Karpas-422 (cell line): ENCODE measurements around the gene KRT86. TPM values are rescaled to one million over a fixed set of nuclear protein-coding genes. Genes with fewer than 3 reads are reported as not detected.

Source experiments
- DNase-seq: peaks from one replicate; pipeline ENCODE4 v3.0.0-alpha.2; 2015
- H2AFZ ChIP-seq: fragments of 200-600 bp; sonication (generic); 2 replicates; pipeline ENCODE4 v1.6.1; 2014; ENCODE audit warnings: antibody characterized with exemption, low read length, mixed read lengths
- H3K27ac ChIP-seq: fragments of 200-600 bp; sonication (generic); 2 replicates; pipeline ENCODE4 v1.5.1; 2014; ENCODE audit warnings: mild to moderate bottlenecking, low read length, moderate library complexity
- H3K27me3 ChIP-seq: fragments of 200-600 bp; sonication (generic); 2 replicates; pipeline ENCODE4 v1.6.1; 2014; ENCODE audit warnings: low read length, mixed read lengths
- H3K36me3 ChIP-seq: fragments of 200-600 bp; sonication (generic); 2 replicates; pipeline ENCODE4 v1.6.1; 2014; ENCODE audit warnings: low read length, mixed read lengths; ENCODE audit not compliant: insufficient read depth
- H3K4me1 ChIP-seq: fragments of 200-600 bp; sonication (generic); 2 replicates; pipeline ENCODE4 v1.6.1; 2014; ENCODE audit warnings: mild to moderate bottlenecking, low read length, mixed read lengths
- H3K4me2 ChIP-seq: fragments of 200-600 bp; sonication (generic); 2 replicates; pipeline ENCODE4 v1.6.1; 2014; ENCODE audit warnings: low read length, low read depth, mild to moderate bottlenecking; ENCODE audit not compliant: poor library complexity, severe bottlenecking
- H3K4me3 ChIP-seq: fragments of 200-600 bp; sonication (generic); 2 replicates; pipeline ENCODE4 v1.5.1; 2014; ENCODE audit warnings: mild to moderate bottlenecking, antibody characterized with exemption, low read length, mixed read lengths
- H3K79me2 ChIP-seq: fragments of 200-600 bp; sonication (generic); 2 replicates; pipeline ENCODE4 v1.6.1; 2014; ENCODE audit warnings: mild to moderate bottlenecking, low read length, mixed read lengths
- H3K9ac ChIP-seq: fragments of 200-600 bp; sonication (generic); 2 replicates; pipeline ENCODE4 v1.6.0; 2014; ENCODE audit warnings: low read length
- H3K9me2 ChIP-seq: fragments of 200-600 bp; sonication (generic), shearing (Covaris generic); replicated peaks from 2 replicates; pipeline ENCODE4 v1.6.0; 2014; ENCODE audit warnings: mild to moderate bottlenecking, low read length, moderate library complexity; ENCODE audit not compliant: insufficient read depth
- H3K9me3 ChIP-seq: fragments of 300-700, 200-600 bp; sonication (generic); 2 replicates; pipeline ENCODE4 v1.6.1; 2014; ENCODE audit warnings: low read length, mixed read lengths
- H4K20me1 ChIP-seq: fragments of 200-600 bp; sonication (generic); 2 replicates; pipeline ENCODE4 v1.6.1; 2014; ENCODE audit warnings: mild to moderate bottlenecking, antibody characterized with exemption, low read length, low read depth; ENCODE audit not compliant: insufficient read depth
- total RNA-seq: library from RNA; depleted of rRNA; stranded (reverse); fragments of >200 nt; shearing (Covaris generic); gene quantifications from 2 replicates; pipeline ENCODE4 v1.2.3, GENCODE V29; 2014; ENCODE audit warnings: low replicate concordance; rRNA removed

Gene KRT86
- total RNA-seq: not detected in 2 replicates

- Histone ChIP-seq H3K9ac (no peak within 1 kb of the TSS), H3K9me2 (no peaks in the 10 kb centered on the region), H3K4me2 (no peak within 1 kb of the TSS), H3K27me3 (no peaks in the 10 kb centered on the region), H3K4me1 (no peaks in the 10 kb centered on the region), H2AFZ (no peak within 1 kb of the TSS), H4K20me1 (no peaks in the 10 kb centered on the region), H3K9me3 (no peaks in the 10 kb centered on the region), H3K79me2 (no peaks in the 10 kb centered on the region), H3K4me3 (no peak within 1 kb of the TSS), H3K36me3 (no peaks in the 10 kb centered on the region), H3K27ac (no peak within 1 kb of the TSS)
- DNase-seq: no peak
Observed at GRCh38 chr12:52274521-52275120, at the start of gene KRT86. KRT86 (plus strand) TSS chr12:52274645; CDS start chr12:52301917, 27,272 bp downstream.

- H4K20me1 ChIP-seq: no peaks in the 10 kb centered on the region
- H3K9me2 ChIP-seq: no peaks in the 10 kb centered on the region
Observed at GRCh38 chr12:52225752-52226151, 48.7 kb upstream of the KRT86 start.

GRCh38 chr12:52226446-52226845 is 48.0 kb upstream of the KRT86 start:
- Histone ChIP-seq H3K9me3 (no peaks in the 10 kb centered on the region), H3K36me3 (no peaks in the 10 kb centered on the region), H3K27ac (no peak overlapping the region), H3K79me2 (no peaks in the 10 kb centered on the region), H3K4me2 (no peak overlapping the region), H3K9ac (no peak overlapping the region), H3K9me2 (no peaks in the 10 kb centered on the region), H3K4me1 (no peaks in the 10 kb centered on the region), H4K20me1 (no peaks in the 10 kb centered on the region), H3K4me3 (no peak overlapping the region), H2AFZ (no peak overlapping the region), H3K27me3 (no peaks in the 10 kb centered on the region)
- no peak for DNase-seq

More at GRCh38 chr12:52225752-52226151, 48.7 kb upstream of the KRT86 start:
- Histone ChIP-seq H3K4me3 (no peak overlapping the region), H3K79me2 (no peaks in the 10 kb centered on the region), H2AFZ (no peak overlapping the region), H3K4me1 (no peaks in the 10 kb centered on the region), H3K4me2 (no peak overlapping the region), H3K27ac (no peak overlapping the region), H3K27me3 (no peaks in the 10 kb centered on the region), H3K9ac (no peak overlapping the region), H3K36me3 (no peaks in the 10 kb centered on the region), H3K9me3 (no peaks in the 10 kb centered on the region)
- DNase-seq: no peak

GRCh38 chr12:52227606-52228166 is 46.8 kb upstream of the KRT86 start:
- H3K4me2 ChIP-seq: no peak overlapping the region

GRCh38 chr12:52228366-52228765 is 46.1 kb upstream of the KRT86 start:
- no peaks in the 10 kb centered on the region for H3K9me2 ChIP-seq
- H3K9me3 ChIP-seq: no peaks in the 10 kb centered on the region
- H2AFZ ChIP-seq: no peak overlapping the region
- no peak overlapping the region for H3K9ac ChIP-seq
- no peaks in the 10 kb centered on the region for H4K20me1 ChIP-seq
- no peaks in the 10 kb centered on the region for H3K36me3 ChIP-seq
- H3K27ac ChIP-seq: no peak overlapping the region
- H3K4me1 ChIP-seq: no peaks in the 10 kb centered on the region
- no peak overlapping the region for H3K4me3 ChIP-seq
- H3K4me2 ChIP-seq: no peak overlapping the region
- H3K79me2 ChIP-seq: no peaks in the 10 kb centered on the region
- no peak for DNase-seq
- no peaks in the 10 kb centered on the region for H3K27me3 ChIP-seq

More at GRCh38 chr12:52227606-52228166, 46.8 kb upstream of the KRT86 start:
- no peaks in the 10 kb centered on the region for H3K9me2 ChIP-seq
- no peaks in the 10 kb centered on the region for H3K36me3 ChIP-seq
- H3K79me2 ChIP-seq: no peaks in the 10 kb centered on the region
- no peak overlapping the region for H3K4me3 ChIP-seq
- H3K4me1 ChIP-seq: no peaks in the 10 kb centered on the region
- H3K9me3 ChIP-seq: no peaks in the 10 kb centered on the region
- H3K27ac ChIP-seq: no peak overlapping the region
- H2AFZ ChIP-seq: no peak overlapping the region
- no peaks in the 10 kb centered on the region for H4K20me1 ChIP-seq
- H3K27me3 ChIP-seq: no peaks in the 10 kb centered on the region
- no peak overlapping the region for H3K9ac ChIP-seq
- DNase-seq: no peak

GRCh38 chr12:52228931-52229330 is 45.5 kb upstream of the KRT86 start:
- H3K4me2 ChIP-seq: no peak overlapping the region
- no peak overlapping the region for H3K4me3 ChIP-seq
- DNase-seq: no peak
- H3K27ac ChIP-seq: no peak overlapping the region
- no peaks in the 10 kb centered on the region for H3K27me3 ChIP-seq
- H3K9me2 ChIP-seq: no peaks in the 10 kb centered on the region
- H4K20me1 ChIP-seq: no peaks in the 10 kb centered on the region
- no peak overlapping the region for H2AFZ ChIP-seq
- no peaks in the 10 kb centered on the region for H3K9me3 ChIP-seq
- H3K4me1 ChIP-seq: no peaks in the 10 kb centered on the region
- H3K79me2 ChIP-seq: no peaks in the 10 kb centered on the region
- H3K36me3 ChIP-seq: no peaks in the 10 kb centered on the region
- H3K9ac ChIP-seq: no peak overlapping the region

GRCh38 chr12:52229836-52230343 is 44.6 kb upstream of the KRT86 start:
- H3K4me1 ChIP-seq: no peaks in the 10 kb centered on the region
- no peak overlapping the region for H2AFZ ChIP-seq
- no peak overlapping the region for H3K4me3 ChIP-seq
- DNase-seq: no peak
- H3K36me3 ChIP-seq: no peaks in the 10 kb centered on the region
- no peaks in the 10 kb centered on the region for H3K9me3 ChIP-seq
- H3K27ac ChIP-seq: no peak overlapping the region
- H4K20me1 ChIP-seq: no peaks in the 10 kb centered on the region
- H3K9me2 ChIP-seq: no peaks in the 10 kb centered on the region
- no peak overlapping the region for H3K4me2 ChIP-seq
- no peaks in the 10 kb centered on the region for H3K79me2 ChIP-seq
- H3K9ac ChIP-seq: no peak overlapping the region
- H3K27me3 ChIP-seq: no peaks in the 10 kb centered on the region

GRCh38 chr12:52230364-52231281 is 43.8 kb upstream of the KRT86 start:
- no peaks in the 10 kb centered on the region for H3K9me3 ChIP-seq
- no peaks in the 10 kb centered on the region for H3K27me3 ChIP-seq
- H4K20me1 ChIP-seq: no peaks in the 10 kb centered on the region
- H3K4me2 ChIP-seq: no peak overlapping the region
- H3K9me2 ChIP-seq: no peaks in the 10 kb centered on the region
- DNase-seq: no peak
- no peaks in the 10 kb centered on the region for H3K36me3 ChIP-seq
- no peaks in the 10 kb centered on the region for H3K4me1 ChIP-seq
- H2AFZ ChIP-seq: no peak overlapping the region
- no peaks in the 10 kb centered on the region for H3K79me2 ChIP-seq
- no peak overlapping the region for H3K27ac ChIP-seq
- H3K9ac ChIP-seq: no peak overlapping the region
- H3K4me3 ChIP-seq: no peak overlapping the region
